Lower leg skin (tissue), 3 donors: ENCODE results near the gene SPDYE1.
"Not testable (repeated sequence)": the region's sequence is repeated elsewhere in the genome, so short reads cannot be mapped to it uniquely, and the experiment has no call there.

Experiments used
- CTCF ChIP-seq, 3 donors: fragments of 450-650 bp; IDR thresholded peaks; one replicate each; pipeline ENCODE4 v1.5.1; 2016; ENCODE audit warnings: antibody characterized with exemption in 3 of 3, mild to moderate bottlenecking in 3 of 3, moderate library complexity in 2 of 3
- POLR2A ChIP-seq, 2 donors: fragments of 450-650 bp; IDR thresholded peaks; one replicate each; pipeline ENCODE4 v1.6.1; 2016 to 2017; ENCODE audit warnings: antibody characterized with exemption in 2 of 2, mild to moderate bottlenecking in 1 of 2, moderate library complexity in 1 of 2

- not testable (repeated sequence) for TF ChIP-seq POLR2A, CTCF (IDR thresholded peaks at IDR 0.05)
Observed at GRCh38 chr7:44032031-44032430, 34.3 kb downstream of the SPDYE1 start.
